Colon (tissue), 2 donors: ENCODE measurements around the gene EFNB2.

ENCODE experiments used
- FAIRE-seq: peaks from 2 replicates; lab custom pipeline; 2012; peaks lifted over from hg19 to GRCh38; lab: Jason Lieb, UNC
- donor health status: control.
- donor health status: control.

Gene EFNB2

GRCh38 chr13:106550570-106551135 lies 15.2 kb upstream of the EFNB2 start:
- no peak for FAIRE-seq

GRCh38 chr13:106548064-106548696 lies 12.7 kb upstream of the EFNB2 start:
- FAIRE-seq = no peak

GRCh38 chr13:106541826-106542225 lies 6.4 kb upstream of the EFNB2 start:
- no peak for FAIRE-seq

GRCh38 chr13:106540613-106541012 lies 5.2 kb upstream of the EFNB2 start:
- no peak for FAIRE-seq

GRCh38 chr13:106537521-106537920 lies 2.1 kb upstream of the EFNB2 start:
- no peak for FAIRE-seq

GRCh38 chr13:106536244-106537034 lies 977 bp upstream of the EFNB2 start:
- no peak for FAIRE-seq

- no peak for FAIRE-seq
Observed at GRCh38 chr13:106534639-106535551, 567 bp downstream of the EFNB2 start.

GRCh38 chr13:106533943-106534638 lies 1.4 kb downstream of the EFNB2 start:
- FAIRE-seq = no peak

- FAIRE-seq = no peak
Observed at GRCh38 chr13:106533101-106533942, 2.1 kb downstream of the EFNB2 start.

GRCh38 chr13:106532111-106532929 lies 3.1 kb downstream of the EFNB2 start:
- FAIRE-seq = no peak

GRCh38 chr13:106530980-106531481 lies 4.4 kb downstream of the EFNB2 start:
- no peak for FAIRE-seq

GRCh38 chr13:106530171-106530851 lies 5.2 kb downstream of the EFNB2 start:
- no peak for FAIRE-seq

- FAIRE-seq = no peak
Observed at GRCh38 chr13:106529415-106530170, 5.9 kb downstream of the EFNB2 start.

- no peak for FAIRE-seq
Observed at GRCh38 chr13:106528718-106529414, 6.6 kb downstream of the EFNB2 start.

- no peak for FAIRE-seq
Observed at GRCh38 chr13:106527826-106528225, 7.6 kb downstream of the EFNB2 start.

- no peak for FAIRE-seq
Observed at GRCh38 chr13:106527445-106527801, 8.0 kb downstream of the EFNB2 start.

GRCh38 chr13:106526738-106527444 lies 8.6 kb downstream of the EFNB2 start:
- no peak for FAIRE-seq
